Measurements from ENCODE around the gene TUBGCP5.

Gene TUBGCP5

GRCh38 chr15:22951381-22952280, 87.7 kb downstream of the TUBGCP5 start:
- no peak for DNase-seq

- DNase-seq: no peak
Measured at GRCh38 chr15:22951031-22951380, 88.4 kb downstream of the TUBGCP5 start.

GRCh38 chr15:22950256-22950990, 88.9 kb downstream of the TUBGCP5 start:
- DNase-seq: no peak
